ENCODE results near the gene THSD4.

The THSD4 gene

GRCh38 chr15:71333839-71334238 is 218.6 kb downstream of the THSD4 start:
- DNase-seq: no peak

- no peak for DNase-seq
Observed at GRCh38 chr15:71334434-71334833, 219.2 kb downstream of the THSD4 start.

DNA sequence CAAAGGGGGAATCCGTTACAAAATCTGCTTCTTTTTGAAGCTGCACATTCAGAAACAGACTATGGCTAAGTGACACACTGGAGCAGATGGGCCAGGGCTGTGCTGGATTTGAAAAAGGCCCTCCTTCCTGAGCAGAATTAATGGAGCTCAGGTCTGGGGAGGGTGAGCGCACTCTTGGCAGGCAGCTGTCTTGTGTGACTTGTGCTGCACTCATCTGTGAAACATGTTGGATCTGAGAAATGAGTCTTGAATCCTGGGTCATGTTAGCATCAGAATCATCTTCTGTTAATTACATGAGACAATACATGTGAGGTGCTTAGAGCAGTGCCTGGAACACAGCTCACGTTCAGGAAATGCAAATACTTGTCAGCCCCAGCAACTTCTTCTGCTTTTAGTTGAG is 219.6 kb downstream of the THSD4 start:
- no peak for DNase-seq

- DNase-seq: no peak
Observed at GRCh38 chr15:71335591-71335990, 220.3 kb downstream of the THSD4 start.

DNA sequence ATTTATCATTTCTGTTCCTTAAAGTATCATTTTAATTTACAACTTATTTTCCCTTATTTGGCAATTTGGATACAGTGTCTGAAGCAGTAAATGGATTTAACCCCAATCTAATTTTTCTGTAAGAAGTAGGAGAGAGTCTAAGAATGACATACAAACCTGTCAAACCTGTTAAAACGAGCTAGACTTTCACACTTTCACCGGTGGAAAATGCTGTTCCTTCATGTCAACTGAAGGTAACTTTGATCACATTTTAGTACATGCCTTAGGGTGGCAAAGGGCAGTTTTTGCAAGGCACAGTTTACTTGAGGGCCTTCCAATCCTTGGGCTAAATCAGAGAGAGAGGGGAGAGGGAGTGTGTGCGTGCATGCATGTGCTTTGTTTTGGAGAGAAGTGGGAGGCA is 221.4 kb downstream of the THSD4 start:
- no peak for DNase-seq

DNA sequence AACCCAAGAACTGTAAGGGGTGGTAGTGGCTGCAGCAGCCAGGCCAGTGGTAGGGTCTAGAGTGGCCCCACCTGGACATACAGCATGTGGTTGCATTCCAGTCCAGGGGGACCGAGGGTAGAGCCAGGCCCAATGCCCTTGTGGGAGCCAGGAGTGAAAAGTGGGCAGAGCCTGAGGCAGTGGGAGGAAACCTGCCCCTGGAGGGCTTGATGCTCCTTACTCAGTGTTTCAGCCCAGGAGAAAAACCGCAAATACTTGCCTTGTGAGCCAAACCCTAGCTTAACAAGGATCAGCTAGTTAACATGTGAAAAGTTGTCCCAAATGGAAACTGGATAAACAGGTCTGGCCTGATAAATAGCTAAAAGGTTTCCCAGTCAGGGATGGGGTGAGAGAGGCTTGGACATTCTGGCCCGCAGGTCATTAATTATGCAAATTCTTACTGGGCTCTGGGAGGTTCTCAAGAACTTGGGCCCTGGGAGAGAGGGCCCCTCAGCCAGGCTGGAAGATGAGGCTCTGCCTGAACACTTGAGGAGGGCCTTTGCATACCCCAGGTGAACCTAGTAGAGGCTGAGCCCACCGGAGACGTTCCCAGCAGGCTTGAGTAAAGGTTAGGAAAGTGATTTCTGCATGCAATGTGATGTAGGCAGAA is 222.1 kb downstream of the THSD4 start:
- no peak for DNase-seq

- DNase-seq: no peak
Observed at GRCh38 chr15:71338265-71338664, 223.0 kb downstream of the THSD4 start.

GRCh38 chr15:71338827-71339542 is 223.7 kb downstream of the THSD4 start:
- DNase-seq: no peak

DNA sequence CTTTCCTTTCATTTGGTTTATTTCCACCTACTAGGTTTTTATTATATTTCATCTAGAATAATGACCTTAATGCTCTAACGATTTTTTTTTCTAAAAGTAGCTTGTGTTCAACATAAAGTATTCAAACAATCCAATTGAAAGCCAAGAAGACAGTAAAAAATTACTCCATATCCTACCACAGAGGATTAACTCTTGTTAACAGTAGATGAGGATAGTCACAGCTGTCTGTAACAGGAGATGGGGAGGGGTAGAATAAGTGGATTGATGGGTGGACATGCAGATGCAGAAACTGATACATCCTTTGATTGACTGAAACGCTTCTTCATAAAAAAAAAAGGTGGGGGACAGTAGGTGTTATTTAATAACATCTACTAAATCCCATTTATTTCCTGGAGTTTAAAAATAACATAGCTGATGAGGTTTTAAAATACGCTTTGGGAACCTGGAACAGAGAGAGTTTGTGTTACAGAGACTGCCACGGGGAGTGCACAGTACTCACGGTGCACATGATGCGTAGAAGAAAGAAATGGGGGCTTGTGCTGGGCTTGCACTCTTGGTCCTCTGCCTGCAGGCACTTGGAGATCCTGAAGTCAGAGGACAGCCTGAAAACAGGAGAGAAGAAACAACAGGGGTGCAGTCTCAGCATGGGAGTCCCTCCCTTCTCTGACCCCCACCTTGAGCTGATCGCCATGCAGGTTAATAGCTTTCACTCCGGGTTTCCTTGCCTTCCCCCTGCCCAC is 226.7 kb downstream of the THSD4 start:
- DNase-seq: no peak

DNA sequence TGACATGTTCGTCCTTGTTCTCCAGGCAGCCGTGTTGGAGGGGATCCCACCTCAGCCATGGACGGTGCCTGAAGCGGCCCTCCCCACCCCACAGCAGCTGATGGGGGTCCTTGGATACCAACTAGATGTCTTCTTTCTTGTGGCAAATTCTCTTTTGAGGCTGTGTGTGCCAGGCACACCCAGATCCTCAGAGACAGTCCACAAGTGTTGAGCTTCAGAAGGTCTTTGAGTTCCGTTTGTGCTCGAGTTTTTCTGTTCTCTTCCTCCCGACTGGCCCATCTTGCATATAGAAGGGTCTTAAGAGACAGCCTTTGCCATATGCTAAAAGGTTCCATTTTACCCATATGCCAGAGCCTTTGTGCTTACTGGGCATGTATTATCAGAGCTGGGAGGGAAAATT is 227.4 kb downstream of the THSD4 start:
- no peak for DNase-seq

DNA sequence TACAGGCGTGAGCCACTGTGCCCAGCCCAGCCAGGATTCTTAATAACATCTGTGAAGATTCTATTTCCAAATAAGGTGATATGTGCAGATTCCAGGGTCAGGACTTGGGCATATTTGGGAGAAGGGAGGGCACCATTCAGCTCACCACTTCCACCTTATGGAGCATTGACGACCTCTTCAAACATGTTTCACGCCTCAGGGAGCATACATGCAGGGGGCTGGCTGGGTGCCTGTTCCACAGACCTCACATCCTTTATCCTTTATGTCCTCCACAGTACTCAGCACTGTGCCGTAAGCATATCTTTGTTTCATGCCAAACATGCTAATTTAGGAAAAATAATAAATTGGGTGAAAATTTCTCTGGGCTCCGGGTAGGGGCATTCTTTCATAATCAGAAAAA is 229.0 kb downstream of the THSD4 start:
- no peak for DNase-seq

- DNase-seq: no peak
Observed at GRCh38 chr15:71345186-71345585, 229.9 kb downstream of the THSD4 start.

GRCh38 chr15:71346464-71346863 is 231.2 kb downstream of the THSD4 start:
- no peak for DNase-seq

DNA sequence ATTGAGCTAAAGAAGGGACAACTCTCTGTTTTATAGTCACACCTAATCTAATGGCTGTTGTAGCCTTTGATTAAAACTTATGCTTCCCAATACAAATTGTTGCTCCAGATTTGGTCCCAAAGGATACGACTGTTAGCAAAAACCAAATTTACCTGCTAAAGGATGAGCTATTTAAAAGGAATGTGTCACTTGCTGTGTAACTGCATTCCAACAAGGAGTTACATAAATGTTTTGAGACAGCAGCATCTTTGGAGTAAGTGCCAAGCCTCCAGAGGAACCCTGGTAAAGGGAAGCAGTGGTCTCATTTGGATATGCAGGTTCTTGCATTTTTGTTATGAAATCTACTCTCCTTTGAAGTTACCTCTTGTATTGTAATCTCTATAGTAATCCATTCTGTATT is 233.3 kb downstream of the THSD4 start:
- no peak for DNase-seq

GRCh38 chr15:71349336-71349735 is 234.1 kb downstream of the THSD4 start:
- no peak for DNase-seq

GRCh38 chr15:71349736-71350526 is 234.7 kb downstream of the THSD4 start:
- DNase-seq: no peak

GRCh38 chr15:71350622-71351378 is 235.5 kb downstream of the THSD4 start:
- no peak for DNase-seq

- DNase-seq: no peak
Observed at GRCh38 chr15:71352125-71352524, 236.9 kb downstream of the THSD4 start.

DNA sequence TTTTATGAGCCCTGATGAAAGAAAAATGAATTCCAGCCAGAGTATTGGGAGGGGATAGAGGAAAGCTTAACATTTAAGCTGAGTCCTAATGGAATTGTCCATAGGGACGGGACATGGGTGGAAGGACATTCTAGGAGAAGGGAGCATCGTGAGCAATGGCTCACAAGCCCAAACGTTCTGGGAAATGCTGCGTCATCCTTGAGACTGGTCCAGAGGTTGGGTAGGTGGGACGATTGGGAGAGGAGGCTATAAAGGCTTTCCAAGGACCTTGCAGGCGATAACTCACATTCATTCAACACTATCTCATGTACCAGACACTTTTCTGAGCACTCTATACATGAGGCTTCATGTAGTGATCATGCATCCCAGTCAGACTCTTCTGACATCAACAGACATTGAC is 237.5 kb downstream of the THSD4 start:
- DNase-seq: no peak

DNA sequence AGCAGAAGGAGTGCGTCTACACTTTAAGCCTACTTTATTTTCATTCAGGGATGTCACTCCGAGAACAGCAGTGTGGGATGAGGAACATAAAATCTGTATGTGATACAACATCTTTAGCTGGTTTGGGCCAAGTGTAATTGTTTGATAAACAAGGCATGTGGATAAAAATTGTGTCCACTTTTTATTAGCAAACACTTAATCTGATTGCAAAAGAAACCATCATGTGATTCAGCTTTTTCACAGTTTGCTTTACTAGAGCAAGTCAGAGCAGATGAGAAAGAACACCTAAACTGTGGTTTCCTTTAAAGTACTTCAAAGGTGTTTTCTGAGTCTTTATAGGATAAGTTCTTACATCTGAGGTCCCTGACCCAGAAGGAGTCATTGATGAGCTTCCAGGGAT is 237.9 kb downstream of the THSD4 start:
- DNase-seq: no peak

- no peak for DNase-seq
Observed at GRCh38 chr15:71355268-71355667, 240.0 kb downstream of the THSD4 start.

- no peak for DNase-seq
Observed at GRCh38 chr15:71357321-71357732, 242.1 kb downstream of the THSD4 start.

GRCh38 chr15:71357967-71358366 is 242.7 kb downstream of the THSD4 start:
- DNase-seq: no peak

Data from GOT3 (cell line).